H1 (cell line): ENCODE measurements around the gene HIP1. TPM values are rescaled to one million over a fixed set of nuclear protein-coding genes. Genes with fewer than 3 reads are reported as not detected.
A peak's percentile ranks its signal among the peaks of the same experiment; 100 is the strongest.

Experiments used
- CTCF ChIA-PET: fragments of 300-600 bp; sonication (Branson Sonifier 250); formaldehyde crosslinking; loops from one replicate; lab custom pipeline; 2021; ENCODE audit not compliant: partially characterized antibody; lab: Charles Lee
- POLR2A ChIA-PET: fragments of 300-600 bp; sonication (Branson Sonifier 250); formaldehyde crosslinking; loops from one replicate; lab custom pipeline; 2021; ENCODE audit warnings: inconsistent platforms; ENCODE audit not compliant: partially characterized antibody; lab: Charles Lee
- DNase-seq, 2 experiments: peaks; one replicate each; pipeline versions ENCODE4 v3.0.0 to v3.0.0-alpha.2; 2010 to 2022; ENCODE audit warnings: low spot score in 2 of 2, low read depth in 1 of 2, mixed read lengths in 1 of 2
- FAIRE-seq: peaks from 2 replicates; lab custom pipeline; 2011; peaks lifted over from hg19 to GRCh38; lab: Jason Lieb, UNC
- H2AFZ ChIP-seq: 2 replicates; pipeline ENCODE4 v1.8.1; 2012; ENCODE audit warnings: low read length, inconsistent platforms
- H2AK5ac ChIP-seq: 2 replicates; pipeline ENCODE4 v1.6.1; 2013; ENCODE audit warnings: low read depth, low read length
- H2BK120ac ChIP-seq: replicated peaks from 2 replicates; pipeline ENCODE3; 2013; ENCODE audit warnings: low read depth, low read length, inconsistent platforms
- H2BK12ac ChIP-seq: 2 replicates; pipeline ENCODE4 v1.6.1; 2013; ENCODE audit warnings: low read depth, low read length
- H2BK15ac ChIP-seq: 2 replicates; pipeline ENCODE4 v1.6.1; 2013; ENCODE audit warnings: low read length
- H2BK20ac ChIP-seq: 2 replicates; pipeline ENCODE4 v1.6.1; 2013; ENCODE audit warnings: low read length
- H2BK5ac ChIP-seq: 2 replicates; pipeline ENCODE4 v1.6.1; 2013; ENCODE audit warnings: low read depth, low read length
- H3K14ac ChIP-seq: 2 replicates; pipeline ENCODE4 v1.6.1; 2013; ENCODE audit warnings: inconsistent platforms; ENCODE audit not compliant: insufficient read length
- H3K18ac ChIP-seq: 2 replicates; pipeline ENCODE4 v1.6.1; 2013; ENCODE audit warnings: low read length; ENCODE audit errors: extremely low read depth
- H3K23ac ChIP-seq: 2 replicates; pipeline ENCODE4 v1.6.1; 2013; ENCODE audit warnings: inconsistent platforms; ENCODE audit not compliant: insufficient read length
- H3K23me2 ChIP-seq: 2 replicates; pipeline ENCODE4 v1.6.1; 2013; ENCODE audit warnings: low read depth, low read length
- H3K27ac ChIP-seq: 2 replicates; pipeline ENCODE4 v1.6.1; 2011; ENCODE audit warnings: low read depth, low read length, inconsistent platforms
- H3K27me3 ChIP-seq, 4 experiments: replicated peaks in 1 of 4; 1 replicate in 1 of 4; 2 replicates in 3 of 4; pipeline versions ENCODE4 v1.6.1 to v1.8.1; 2011 to 2013; ENCODE audit warnings: low read length in 3 of 4, mild to moderate bottlenecking in 3 of 4, inconsistent platforms in 2 of 4, mixed read lengths in 2 of 4, moderate library complexity in 1 of 4; ENCODE audit not compliant: control insufficient read depth in 3 of 4, insufficient read depth in 3 of 4; ENCODE audit errors: extremely low read depth in 1 of 4
- H3K36me3 ChIP-seq, 4 experiments: 2 replicates each; pipeline versions ENCODE4 v1.6.1 to v1.8.1; 2011 to 2013; ENCODE audit warnings: mild to moderate bottlenecking in 4 of 4, low read length in 3 of 4, moderate library complexity in 2 of 4, control low read depth in 1 of 4, inconsistent platforms in 1 of 4; ENCODE audit not compliant: insufficient read depth in 4 of 4, control insufficient read depth in 2 of 4
- H3K4ac ChIP-seq: replicated peaks from 2 replicates; pipeline ENCODE3; 2013; ENCODE audit warnings: low read length, low read depth, mixed read lengths, inconsistent platforms; ENCODE audit not compliant: insufficient read length
- H3K4me1 ChIP-seq, 4 experiments: replicated peaks in 1 of 4; 1 replicate in 1 of 4; 2 replicates in 3 of 4; pipeline versions ENCODE4 v1.6.1 to v1.8.1; 2011 to 2013; ENCODE audit warnings: low read length in 3 of 4, inconsistent platforms in 2 of 4, mixed read lengths in 1 of 4; ENCODE audit not compliant: insufficient read depth in 4 of 4, control insufficient read depth in 3 of 4
- H3K4me2 ChIP-seq, 2 experiments: 2 replicates each; pipeline versions ENCODE4 v1.6.1 to v1.8.1; 2011 to 2013; ENCODE audit warnings: low read depth in 2 of 2, low read length in 2 of 2, control low read depth in 1 of 2, inconsistent platforms in 1 of 2, mild to moderate bottlenecking in 1 of 2; ENCODE audit not compliant: insufficient read depth in 1 of 2
- H3K4me3 ChIP-seq, 4 experiments: fragments of 200-600, 300-600 bp in 1 of 4; sonication (generic), shearing (Covaris generic), sonication (Bioruptor Twin) in 1 of 4; 2 replicates each; pipeline versions ENCODE4 v1.5.1 to v1.8.1; 2011 to 2016; ENCODE audit warnings: low read length in 4 of 4, low read depth in 3 of 4, control low read depth in 2 of 4, inconsistent platforms in 2 of 4, mild to moderate bottlenecking in 2 of 4, mixed read lengths in 1 of 4, moderate library complexity in 1 of 4; ENCODE audit not compliant: insufficient read depth in 2 of 4; ENCODE audit errors: extremely low read depth in 1 of 4
- H3K56ac ChIP-seq: replicated peaks from 2 replicates; pipeline ENCODE3; 2013; ENCODE audit warnings: low read depth, mild to moderate bottlenecking, mixed read lengths, low read length, inconsistent platforms; ENCODE audit not compliant: insufficient read length
- H3K79me1 ChIP-seq: 2 replicates; pipeline ENCODE4 v1.6.1; 2013; ENCODE audit warnings: low read depth, low read length, control low read depth
- H3K79me2 ChIP-seq, 2 experiments: 2 replicates each; pipeline versions ENCODE4 v1.6.1 to v1.8.1; 2012 to 2013; ENCODE audit warnings: low read length in 2 of 2, mild to moderate bottlenecking in 2 of 2, inconsistent platforms in 1 of 2; ENCODE audit not compliant: insufficient read depth in 2 of 2, control insufficient read depth in 1 of 2
- H3K9ac ChIP-seq, 4 experiments: replicated peaks in 1 of 4; 1 replicate in 1 of 4; 2 replicates in 3 of 4; pipeline versions ENCODE4 v1.6.1 to v1.8.1; 2011 to 2013; ENCODE audit warnings: low read depth in 3 of 4, low read length in 3 of 4, control low read depth in 2 of 4, mild to moderate bottlenecking in 2 of 4, moderate library complexity in 2 of 4, inconsistent platforms in 1 of 4; ENCODE audit errors: extremely low read depth in 1 of 4
- H3K9me3 ChIP-seq, 2 experiments: 2 replicates each; pipeline versions ENCODE4 v1.6.1 to v1.8.1; 2012 to 2013; ENCODE audit warnings: mild to moderate bottlenecking in 2 of 2, moderate library complexity in 2 of 2, control low read depth in 1 of 2, inconsistent platforms in 1 of 2, low read depth in 1 of 2, low read length in 1 of 2, mixed read lengths in 1 of 2; ENCODE audit not compliant: insufficient read depth in 2 of 2
- H4K20me1 ChIP-seq, 2 experiments: replicated peaks in 1 of 2; 2 replicates each; pipeline versions ENCODE3 to v1.8.1; 2011 to 2013; ENCODE audit warnings: inconsistent platforms in 2 of 2, low read length in 2 of 2, mild to moderate bottlenecking in 1 of 2; ENCODE audit not compliant: insufficient read depth in 2 of 2, control insufficient read depth in 1 of 2
- H4K5ac ChIP-seq: 2 replicates; pipeline ENCODE4 v1.6.1; 2013; ENCODE audit warnings: low read length, low read depth, mixed read lengths, inconsistent platforms; ENCODE audit not compliant: insufficient read length
- H4K8ac ChIP-seq: 2 replicates; pipeline ENCODE4 v1.8.0; 2013; ENCODE audit warnings: mild to moderate bottlenecking, moderate library complexity, low read length, inconsistent platforms; ENCODE audit not compliant: insufficient read depth; ENCODE audit errors: extremely low read depth
- H4K91ac ChIP-seq: replicated peaks from 2 replicates; pipeline ENCODE3; 2013; ENCODE audit warnings: low read length, mixed read lengths, inconsistent platforms; ENCODE audit not compliant: insufficient read length
- BRCA1 ChIP-seq: IDR thresholded peaks from 2 replicates; pipeline ENCODE4 v1.6.1; 2012; ENCODE audit warnings: low read depth, low read length, improper control_type of control experiment
- CEBPB ChIP-seq: IDR thresholded peaks from 2 replicates; pipeline ENCODE4 v1.6.1; 2012; ENCODE audit warnings: low read depth, low read length
- E2F6 ChIP-seq: IDR thresholded peaks from 2 replicates; pipeline ENCODE4 v1.6.1; 2012; ENCODE audit warnings: inconsistent platforms
- KDM4A ChIP-seq: IDR thresholded peaks from one replicate; pipeline ENCODE4 v1.7.1; 2012; ENCODE audit warnings: low read depth, mild to moderate bottlenecking, moderate library complexity, low read length, inconsistent platforms; ENCODE audit not compliant: severe bottlenecking
- PHF8 ChIP-seq: fragments of 200-600 bp; sonication (generic); conservative IDR thresholded peaks from 2 replicates; pipeline ENCODE4 v1.7.1; 2012; ENCODE audit warnings: low read depth, mild to moderate bottlenecking, inconsistent platforms, low read length, moderate library complexity
- RAD21 ChIP-seq, 2 experiments: IDR thresholded peaks in 1 of 2; conservative IDR thresholded peaks in 1 of 2; 2 replicates each; pipeline ENCODE4 v1.6.1; 2011; ENCODE audit warnings: low read depth in 2 of 2, low read length in 2 of 2, improper control_type of control experiment in 1 of 2, inconsistent platforms in 1 of 2, mild to moderate bottlenecking in 1 of 2, moderate library complexity in 1 of 2
- SIRT6 ChIP-seq: IDR thresholded peaks from one replicate; pipeline ENCODE4 v1.7.1; 2012; ENCODE audit warnings: low read length, inconsistent platforms
- SIX5 ChIP-seq: IDR thresholded peaks from 2 replicates; pipeline ENCODE4 v1.6.1; 2011; ENCODE audit warnings: mild to moderate bottlenecking, low read depth, low read length
- TBP ChIP-seq: IDR thresholded peaks from 2 replicates; pipeline ENCODE4 v1.6.1; 2011; ENCODE audit warnings: low read depth, low read length, improper control_type of control experiment
- WGBS, 2 experiments: shearing (Covaris generic) in 1 of 2; methylation state at CpG; one replicate each; pipeline versions ENCODE4 v1.1.6 to v1.1.7; 2013 to 2015; ENCODE audit warnings: low lambda C conversion rate in 2 of 2, mixed read lengths in 2 of 2, inconsistent platforms in 1 of 2, low coverage in 1 of 2, missing lambda C conversion rate in 1 of 2; ENCODE audit not compliant: insufficient replicate concordance in 2 of 2, insufficient coverage in 1 of 2, insufficient read length in 1 of 2; ENCODE audit errors: extremely low coverage in 1 of 2, missing lambda C conversion rate in 1 of 2; 5-methylcytosine and 5-hydroxymethylcytosine counted together
- long read RNA-seq, 2 experiments: library from RNA in 1 of 2; library from capped mRNA in 1 of 2; stranded (forward); transcript quantifications; one replicate each; pipeline ENCODE4 v2.0.0, GENCODE V29; 2021; ENCODE audit warnings: inconsistent platforms in 1 of 2
- polyA minus RNA-seq, 3 experiments: library from RNA; depleted of rRNA, polyadenylated mRNA; stranded (reverse); fragments of >200 nt; gene quantifications; 1 replicate in 2 of 3; 2 replicates in 1 of 3; pipeline ENCODE4 v1.2.3, GENCODE V29; 2011
- polyA plus RNA-seq, 7 experiments: library from polyadenylated mRNA; depleted of rRNA in 3 of 7; stranded (reverse) in 5 of 7; unstranded in 2 of 7; fragments of >200 nt in 5 of 7; fragments of 200-250 nt in 2 of 7; gene quantifications; 1 replicate in 5 of 7; 2 replicates in 1 of 7; 4 replicates in 1 of 7; pipeline versions ENCODE4 v1.2.1 to v1.2.3, GENCODE V29; 2011 to 2013; ENCODE audit warnings: missing spikeins in 2 of 7, mixed read lengths in 2 of 7
- total RNA-seq: library from RNA; stranded (reverse); fragmentation: NEBNext Ultra II Directional; extraction: Animal tissue kit (Norgen Biotek cat#: 25700); gene quantifications from 2 replicates; pipeline ENCODE4 v1.2.1, GENCODE V29; 2021

The HIP1 gene
- 93.0 and 108 TPM in 2 replicates for total RNA-seq
- 49.8 and 51.8 TPM in 2 replicates for polyA plus RNA-seq (2011; rRNA removed)
- polyA plus RNA-seq (2011; cell fraction: cytosol; rRNA removed) = 46.9 TPM
- 82.4 TPM for polyA plus RNA-seq (2011; cell fraction: nucleus; rRNA removed)
- 45.1 to 56.3 TPM (median 52.4 TPM) in 4 replicates for polyA plus RNA-seq (2012, experiment 1 of 2)
- 7.2 TPM for polyA plus RNA-seq (2012, experiment 2 of 2)
- 39.9 TPM for polyA plus RNA-seq (2013, experiment 1 of 2)
- 36.5 TPM for polyA plus RNA-seq (2013, experiment 2 of 2)
- polyA minus RNA-seq (2011; rRNA and poly(A)+ RNA removed) = 114 and 116 TPM in 2 replicates
- 59.2 TPM for polyA minus RNA-seq (2011; cell fraction: cytosol; rRNA and poly(A)+ RNA removed)
- 67.7 TPM for polyA minus RNA-seq (2011; cell fraction: nucleus; rRNA and poly(A)+ RNA removed)
- long read RNA-seq, experiment 1, partial matches to known transcripts = 7 of 59 reads
- long read RNA-seq, experiment 1, other reads (novel, unspliced or antisense) = 51 of 59 reads
- long read RNA-seq, experiment 2, partial matches to known transcripts = 4 of 13 reads
- long read RNA-seq, experiment 2, other reads (novel, unspliced or antisense) = 9 of 13 reads

- POLR2A ChIA-PET = interaction anchor here (0.6 to 1.6 kb wide), 5 partner anchors 17 to 115 kb away, joined by 3 to 7 read pairs (median 4); no protein-coding TSS in a partner anchor
- TF ChIP-seq E2F6 (no peak), SIX5 (no peak), KDM4A (peak; percentile 78), RAD21 (IDR thresholded peaks at IDR 0.05 in 1 of 2, conservative IDR thresholded peaks at IDR 0.05 in 1 of 2; ENCODE audit: low read depth in 2 of 2, low read length in 2 of 2) (no peak), SIRT6 (no peak), CEBPB (no peak), BRCA1 (no peak), TBP (no peak), PHF8 (peak; percentile 34)
These were observed at the start of gene HIP1 for GRCh38 chr7:75738604-75738974. HIP1 (minus strand) TSS chr7:75738941; CDS start chr7:75738920, 21 bp downstream.

More at GRCh38 chr7:75738604-75738974, at the start of gene HIP1:
- Histone ChIP-seq H3K79me2 (no peaks in the 10 kb centered on the region), H2BK12ac (no peak within 1 kb of the TSS), H2AFZ (0 out of 2 replicates have a peak within 1 kb of the TSS, but pooled peaks have one; percentile 1), H3K79me1 (peaks cover 2% of the 10 kb centered on the region; the same call in 1 of the 2 replicates), H2BK15ac (no peak within 1 kb of the TSS), H3K9ac (peak within 1 kb of the TSS; percentile 33 to 60 (median 45); a peak in 5 of 7 replicates), H2BK120ac (peak within 1 kb of the TSS; percentile 22), H4K8ac (peak within 1 kb of the TSS; percentile 72), H3K4me2 (peak within 1 kb of the TSS; percentile 94 to 97), H2BK20ac (no peak within 1 kb of the TSS), H2AK5ac (no peak within 1 kb of the TSS), H4K5ac (no peak within 1 kb of the TSS), H3K4me3 (peak within 1 kb of the TSS; percentile 80 to 95 (median 90)), H3K4me1 (peaks cover 0 to 10% (median 8%) of the 10 kb centered on the region in 4 experiments; a peak in 6 of 7 replicates), H3K14ac (peak within 1 kb of the TSS; percentile 3), H3K23ac (no peak within 1 kb of the TSS), H3K9me3 (no peaks in the 10 kb centered on the region), H3K27me3 (peaks cover 0 to 5% (median 4%) of the 10 kb centered on the region in 4 experiments; a peak in 1 of 7 replicates), H3K23me2 (peaks cover 9% of the 10 kb centered on the region; the same call in 1 of the 2 replicates), H3K56ac (peak within 1 kb of the TSS; percentile 19), H3K36me3 (no peaks in the 10 kb centered on the region), H4K91ac (no peak within 1 kb of the TSS), H3K27ac (no peak within 1 kb of the TSS), H3K18ac (peak within 1 kb of the TSS; percentile 60; the same call in 1 of the 2 replicates), H2BK5ac (peak within 1 kb of the TSS; percentile 81; the same call in 1 of the 2 replicates), H3K4ac (no peak within 1 kb of the TSS), H4K20me1 (peaks cover 0 to 1% of the 10 kb centered on the region in 2 experiments)
- CTCF ChIA-PET = interaction anchor here (1.1 to 3.8 kb wide), 2 partner anchors 19 to 24 kb away, joined by 4 to 22 read pairs; no protein-coding TSS in a partner anchor
- 1% methylated on average over 21 of the region's 30 CpGs; no CpG with 5 or more reads in 1 of the 2 experiments for WGBS, 2 experiments
- DNase-seq (no peak), FAIRE-seq (no peak)
